NCI-H82 treated with DMSO at 0.1 percent for 48 hours (cell line): ENCODE results near the gene PTK7.
"Not testable (repeated sequence)": the region's sequence is repeated elsewhere in the genome, so short reads cannot be mapped to it uniquely, and the experiment has no call there.

ENCODE experiments used
- DNase-seq: peaks from one replicate; lab custom pipeline; 2025; ENCODE audit not compliant: unreplicated experiment; lab: John Stamatoyannopoulos, UW

Gene PTK7

GRCh38 chr6:43054206-43054943, 21.7 kb upstream of the PTK7 start:
- DNase-seq: no peak

GRCh38 chr6:43055966-43056365, 20.1 kb upstream of the PTK7 start:
- no peak for DNase-seq

GRCh38 chr6:43058531-43058930, 17.6 kb upstream of the PTK7 start:
- DNase-seq: no peak

- peak; percentile 99 for DNase-seq
Observed at GRCh38 chr6:43059168-43060033, 16.7 kb upstream of the PTK7 start, which contains the start of the genes KLC4 and MRPL2. Gene KLC4, plus strand, starts transcription at chr6:43059631. Its CDS starts 1,705 bp downstream, at chr6:43061336. Gene MRPL2, minus strand, starts transcription at chr6:43059434. Its CDS starts 53 bp downstream, at chr6:43059381.

- DNase-seq: no peak
Observed at GRCh38 chr6:43060034-43060754, 15.9 kb upstream of the PTK7 start.

- no peak for DNase-seq
Observed at GRCh38 chr6:43060755-43061633, 15.1 kb upstream of the PTK7 start.

- no peak for DNase-seq
Observed at GRCh38 chr6:43061861-43062260, 14.3 kb upstream of the PTK7 start.

GRCh38 chr6:43062818-43063217, 13.3 kb upstream of the PTK7 start:
- no peak for DNase-seq

- peak; percentile 46 for DNase-seq
Observed at GRCh38 chr6:43070028-43070632, 6.0 kb upstream of the PTK7 start.

- no peak for DNase-seq
Observed at GRCh38 chr6:43074847-43075669, 1.1 kb upstream of the PTK7 start.

- DNase-seq: no peak
Observed at GRCh38 chr6:43076464-43077332, 584 bp downstream of the PTK7 start.

GRCh38 chr6:43077333-43077809, 1.3 kb downstream of the PTK7 start:
- no peak for DNase-seq

GRCh38 chr6:43077981-43078511, 1.9 kb downstream of the PTK7 start:
- DNase-seq: peak; percentile 1

- DNase-seq: no peak
Observed at GRCh38 chr6:43078691-43079090, 2.6 kb downstream of the PTK7 start.

GRCh38 chr6:43081043-43081442, 4.9 kb downstream of the PTK7 start:
- no peak for DNase-seq

GRCh38 chr6:43081922-43082321, 5.8 kb downstream of the PTK7 start:
- not testable (repeated sequence) for DNase-seq

GRCh38 chr6:43082806-43083655, 6.9 kb downstream of the PTK7 start:
- DNase-seq: no peak
